H1 (cell line): ENCODE data around the gene FAM83C. TPM values are rescaled to one million over a fixed set of nuclear protein-coding genes. Genes with fewer than 3 reads are reported as not detected.

Experiments used
- PHF8 ChIP-seq: fragments of 200-600 bp; sonication (generic); conservative IDR thresholded peaks from 2 replicates; pipeline ENCODE4 v1.7.1; 2012; ENCODE audit warnings: low read depth, mild to moderate bottlenecking, inconsistent platforms, low read length, moderate library complexity
- RAD21 ChIP-seq, 2 experiments: IDR thresholded peaks in 1 of 2; conservative IDR thresholded peaks in 1 of 2; 2 replicates each; pipeline ENCODE4 v1.6.1; 2011; ENCODE audit warnings: low read depth in 2 of 2, low read length in 2 of 2, improper control_type of control experiment in 1 of 2, inconsistent platforms in 1 of 2, mild to moderate bottlenecking in 1 of 2, moderate library complexity in 1 of 2
- polyA plus RNA-seq, 7 experiments: library from polyadenylated mRNA; depleted of rRNA in 3 of 7; stranded (reverse) in 5 of 7; unstranded in 2 of 7; fragments of >200 nt in 5 of 7; fragments of 200-250 nt in 2 of 7; gene quantifications; 1 replicate in 5 of 7; 2 replicates in 1 of 7; 4 replicates in 1 of 7; pipeline versions ENCODE4 v1.2.1 to v1.2.3, GENCODE V29; 2011 to 2013; ENCODE audit warnings: missing spikeins in 2 of 7, mixed read lengths in 2 of 7
- total RNA-seq: library from RNA; stranded (reverse); fragmentation: NEBNext Ultra II Directional; extraction: Animal tissue kit (Norgen Biotek cat#: 25700); gene quantifications from 2 replicates; pipeline ENCODE4 v1.2.1, GENCODE V29; 2021

The FAM83C gene
- total and polyA plus RNA-seq, 2 of the 8 experiments (the other 6 are each of a cell fraction or from before 2014, with no cell fraction given): not detected

- peak; percentile 61 to 67 for TF ChIP-seq RAD21 (IDR thresholded peaks at IDR 0.05 in 1 of 2, conservative IDR thresholded peaks at IDR 0.05 in 1 of 2; ENCODE audit: low read depth in 2 of 2, low read length in 2 of 2)
- no peak for TF ChIP-seq PHF8
These were observed 14.8 kb upstream of the FAM83C start (continued) for GRCh38 chr20:35306931-35307517.
